Amniotic epithelial cell (primary cell): ENCODE data around the gene IFT57.

Experiments used
- DNase-seq: peaks from one replicate; pipeline ENCODE4 v3.0.0-alpha.2; 2010; ENCODE audit warnings: low read depth

Gene IFT57

DNA sequence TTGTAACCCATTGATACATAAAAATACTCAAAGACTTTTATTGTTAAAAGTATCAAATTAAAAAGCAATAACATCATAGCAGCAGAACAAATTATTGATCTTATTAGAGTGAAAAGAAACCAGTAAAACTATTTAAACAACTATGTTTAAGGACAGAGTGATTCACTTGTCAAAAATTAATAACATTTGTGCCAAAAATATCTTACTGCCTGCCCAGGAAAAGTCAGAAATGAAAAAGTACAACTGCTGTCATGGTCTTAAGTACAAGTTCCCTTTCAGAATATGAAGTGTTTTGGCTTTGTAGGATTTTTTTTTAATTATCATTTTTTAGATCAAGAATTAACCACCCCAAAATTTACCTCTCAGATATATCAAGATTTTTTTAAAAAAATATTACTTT, 3.4 kb downstream of the IFT57 start:
- DNase-seq, result peak; percentile 15

DNA sequence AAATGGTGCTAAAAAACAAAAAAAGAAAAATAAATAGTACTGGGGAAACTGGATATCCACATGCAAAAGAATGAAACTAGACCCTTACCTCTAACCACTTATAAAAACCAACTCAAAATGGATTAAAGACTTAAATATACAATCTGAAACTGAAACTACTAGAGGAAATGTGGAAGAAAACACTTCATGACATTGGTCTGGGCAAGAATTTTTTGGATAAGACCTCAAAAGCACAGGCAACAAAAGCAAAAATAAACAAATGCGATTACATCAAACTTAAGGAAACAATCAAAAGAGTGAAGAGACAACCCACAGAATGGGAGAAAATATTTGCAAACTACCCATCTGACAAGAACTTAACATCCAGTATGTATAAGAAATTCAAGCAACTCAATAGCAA, 6.4 kb downstream of the IFT57 start:
- no peak for DNase-seq

GRCh38 chr3:108209579-108209978, 12.6 kb downstream of the IFT57 start:
- no peak for DNase-seq

- no peak for DNase-seq
These were observed 13.4 kb downstream of the IFT57 start for GRCh38 chr3:108208831-108209230.

DNA sequence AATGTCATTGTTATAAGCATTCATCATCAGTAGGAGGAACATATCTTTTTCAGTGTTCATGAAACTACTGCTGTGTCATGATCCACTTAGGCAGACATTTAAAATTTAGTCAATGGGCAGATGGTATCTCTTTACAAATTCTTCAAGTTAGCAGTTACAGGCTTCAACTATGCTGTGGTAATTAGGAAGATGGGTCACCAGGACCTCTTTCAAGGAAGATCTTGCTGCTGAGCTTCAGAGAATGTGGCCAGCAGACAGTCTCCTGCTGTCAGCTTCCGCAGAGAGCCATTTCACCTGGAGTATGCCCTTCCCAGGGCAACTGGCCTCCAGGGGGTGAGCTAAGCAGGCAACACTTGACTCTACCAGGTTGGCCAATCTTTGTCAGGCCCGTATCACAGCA, 19.4 kb downstream of the IFT57 start:
- DNase-seq, result peak; percentile 15

DNA sequence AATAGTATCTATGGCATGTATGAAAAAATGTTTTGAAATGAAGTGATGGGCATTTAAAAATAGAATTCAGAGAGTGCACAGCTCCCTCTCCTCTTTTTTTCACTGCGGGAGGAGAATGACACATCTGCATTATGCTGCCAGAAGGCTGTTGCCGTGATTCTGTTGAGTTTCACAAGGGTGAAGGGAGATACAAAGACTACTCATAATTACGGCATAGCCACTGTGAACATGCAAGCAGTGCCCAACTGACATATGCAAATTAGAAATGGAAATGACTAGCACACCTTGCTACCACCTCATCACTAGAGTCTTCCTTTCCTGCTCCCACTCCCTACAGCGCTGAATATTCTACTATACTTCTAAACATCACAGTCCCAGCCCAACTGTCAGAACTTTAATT, 20.1 kb downstream of the IFT57 start:
- peak; percentile 59 for DNase-seq

- DNase-seq, result no peak
These were observed 21.0 kb downstream of the IFT57 start for GRCh38 chr3:108201258-108201657.

DNA sequence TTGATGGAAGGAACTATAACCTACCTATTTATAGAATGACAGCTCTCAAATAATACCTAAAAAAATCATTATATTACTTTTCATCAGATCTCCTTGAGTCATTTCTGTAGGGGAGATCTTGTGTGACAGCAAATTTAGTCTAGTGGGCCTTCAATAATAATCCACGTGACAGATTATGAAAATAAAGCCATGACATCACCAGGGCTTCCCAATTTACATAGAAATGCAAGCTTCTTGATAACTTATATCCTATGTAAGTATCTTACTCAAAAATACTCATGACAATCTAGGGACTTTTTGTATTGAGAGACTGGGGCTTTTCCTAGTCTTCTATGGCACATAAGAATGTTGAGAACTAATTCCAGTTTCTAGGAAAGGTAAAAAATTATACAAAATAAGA, 21.6 kb downstream of the IFT57 start:
- no peak for DNase-seq

GRCh38 chr3:108200024-108200423, 22.2 kb downstream of the IFT57 start:
- no peak for DNase-seq

DNA sequence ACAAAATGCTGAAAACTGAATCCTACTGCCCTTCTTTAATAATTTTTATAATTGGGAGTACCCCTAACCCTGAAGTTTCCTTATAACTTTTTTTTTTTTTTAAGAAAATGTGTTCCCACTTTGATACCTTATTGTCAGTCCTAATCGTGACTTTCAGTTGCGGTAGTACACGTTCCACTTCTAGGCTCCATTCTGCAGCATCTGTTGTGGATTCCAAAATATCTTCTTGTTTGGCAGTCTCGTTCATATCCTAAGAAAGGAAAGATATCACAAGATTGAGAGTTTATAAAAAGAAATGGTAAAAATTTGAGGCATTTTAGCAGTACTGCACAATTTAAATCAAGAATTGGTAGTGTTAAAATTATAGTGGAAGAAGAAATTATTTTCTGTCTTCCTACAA, 30.8 kb downstream of the IFT57 start:
- DNase-seq, result no peak

GRCh38 chr3:108190346-108190745, 31.9 kb downstream of the IFT57 start:
- no peak for DNase-seq

- no peak for DNase-seq
These were observed 32.8 kb downstream of the IFT57 start for GRCh38 chr3:108189440-108189839.

DNA sequence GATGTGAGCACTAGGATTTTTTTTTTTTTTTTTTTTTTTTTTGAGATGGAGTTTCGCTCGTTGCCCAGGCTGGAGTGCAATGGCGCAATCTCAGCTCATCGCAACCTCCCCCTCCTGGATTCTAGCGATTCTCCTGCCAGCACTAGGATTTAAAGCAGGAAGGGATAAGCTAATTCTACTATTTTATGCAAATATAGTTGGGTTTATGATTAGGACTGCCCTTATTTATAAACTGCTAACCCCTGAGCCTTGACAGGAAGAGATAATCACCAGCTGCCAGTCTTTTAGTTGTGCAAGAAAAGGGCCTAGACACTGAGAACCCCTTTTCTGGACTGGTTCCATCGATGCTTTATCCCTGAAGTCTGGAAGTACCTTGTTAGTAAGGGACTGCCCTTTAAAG, 36.7 kb downstream of the IFT57 start:
- no peak for DNase-seq

GRCh38 chr3:108184824-108185223, 37.4 kb downstream of the IFT57 start:
- no peak for DNase-seq

GRCh38 chr3:108183971-108184370, 38.3 kb downstream of the IFT57 start:
- DNase-seq, result no peak

DNA sequence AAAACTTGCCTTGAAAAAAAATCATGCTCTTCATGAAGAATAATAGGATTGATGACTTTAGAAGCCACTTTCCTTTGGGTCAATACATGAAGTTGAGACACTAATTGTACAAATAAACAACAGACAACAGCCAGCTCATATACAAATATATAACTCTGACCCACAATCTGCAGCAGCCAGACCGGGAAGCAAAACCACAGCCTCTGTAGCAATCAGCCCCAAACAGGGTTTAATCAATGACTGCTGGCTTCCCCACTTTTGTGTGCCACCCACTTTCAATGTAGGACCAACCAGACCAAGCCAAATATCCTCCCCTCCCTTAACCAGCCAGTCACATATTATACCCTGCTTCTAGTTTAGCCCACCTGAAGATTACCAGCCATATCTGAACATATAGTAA, 39.0 kb downstream of the IFT57 start:
- DNase-seq, result peak; percentile 14

DNA sequence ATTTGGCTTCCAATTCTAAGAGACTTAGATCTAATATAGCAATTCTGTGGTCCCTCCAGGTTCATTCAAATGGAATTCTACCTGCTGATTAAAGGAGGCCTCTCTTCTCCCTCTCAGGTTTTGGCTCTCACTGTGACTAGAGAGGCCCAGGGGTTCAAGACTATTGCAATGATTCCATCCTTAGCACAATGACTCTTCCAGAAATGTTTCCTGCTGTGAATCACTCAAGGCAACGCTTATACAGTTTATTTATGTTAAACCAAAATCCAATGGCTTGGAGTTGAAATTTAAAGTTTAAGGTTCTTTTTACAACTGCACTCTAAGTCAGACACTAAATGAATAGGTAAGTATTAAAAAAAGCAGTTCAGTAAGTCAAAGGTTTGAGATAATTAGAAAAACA, 39.9 kb downstream of the IFT57 start:
- no peak for DNase-seq

DNA sequence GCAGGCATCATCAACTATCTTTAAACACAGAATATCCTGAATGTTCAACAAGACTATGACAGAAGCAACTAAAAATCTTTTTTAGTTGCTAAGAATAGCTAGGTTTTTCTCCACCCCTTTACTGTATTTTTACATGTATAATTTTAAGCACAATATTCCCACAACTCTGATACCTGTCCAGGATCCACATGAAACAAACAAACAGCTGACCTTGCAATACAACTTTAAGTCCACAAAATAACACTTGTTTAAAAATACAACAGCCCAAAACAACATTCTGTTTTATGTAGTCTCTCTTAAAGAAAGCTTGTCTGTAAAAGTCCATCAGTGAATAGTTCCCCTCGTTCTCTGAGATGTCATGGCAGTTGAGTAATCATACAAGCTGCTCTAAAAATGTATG, 41.1 kb downstream of the IFT57 start:
- DNase-seq, result no peak

DNA sequence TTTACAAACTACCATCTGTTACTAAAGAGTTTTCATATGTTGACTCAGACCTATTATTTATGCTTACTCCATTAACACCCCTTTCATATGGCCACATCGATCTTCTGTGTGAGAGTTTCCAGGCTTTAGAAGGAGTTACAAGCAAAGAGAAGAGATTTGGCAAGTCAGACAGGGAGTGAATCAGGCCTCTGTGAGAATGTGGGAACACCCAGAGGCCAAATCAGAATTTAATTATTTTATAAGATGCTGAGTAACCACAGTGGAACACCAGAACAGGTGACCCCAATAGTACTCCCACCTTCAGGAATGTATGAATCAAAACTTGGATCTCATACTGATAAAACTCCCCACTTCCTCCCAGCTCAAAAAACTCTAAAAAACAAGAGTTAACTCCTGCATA, 42.0 kb downstream of the IFT57 start:
- peak; percentile 78 for DNase-seq

DNA sequence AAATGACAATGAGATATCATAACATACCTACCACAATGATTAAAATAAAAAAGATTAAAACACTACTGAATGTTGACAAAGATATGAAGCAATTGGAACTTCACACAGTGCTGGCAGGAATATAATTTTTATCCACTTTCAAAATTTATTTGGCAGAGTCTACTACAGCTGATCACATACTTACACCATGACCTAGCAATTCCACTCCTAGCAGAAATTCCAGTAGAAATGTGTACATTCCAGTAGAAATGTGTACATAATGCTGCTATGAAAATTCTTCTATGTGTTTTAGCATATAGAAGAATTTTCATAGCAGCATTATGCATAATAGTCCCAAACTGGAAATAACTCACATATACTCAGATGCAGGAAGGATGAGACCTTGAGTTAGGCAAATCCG, 43.5 kb downstream of the IFT57 start:
- DNase-seq, result peak; percentile 29

GRCh38 chr3:108177536-108177935, 44.7 kb downstream of the IFT57 start:
- DNase-seq, result no peak

DNA sequence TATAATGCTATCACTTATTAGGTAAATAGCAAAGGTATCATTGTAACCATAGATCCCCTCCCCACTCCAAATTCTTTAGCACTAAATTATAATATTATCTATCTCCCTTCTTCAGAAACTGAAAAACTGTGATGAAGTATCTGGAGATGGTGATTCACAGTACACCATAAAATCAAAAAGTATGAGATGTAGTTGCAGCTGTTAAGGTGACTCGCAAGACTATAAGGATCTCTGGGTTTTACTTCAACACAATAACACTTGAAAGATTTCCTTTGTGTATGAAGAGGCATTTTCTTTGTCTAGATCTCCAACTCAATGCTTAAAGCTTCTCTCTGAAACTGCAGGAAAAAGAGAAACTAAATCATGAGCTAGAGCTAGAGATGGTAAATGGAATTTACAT, 46.9 kb downstream of the IFT57 start:
- DNase-seq, result peak; percentile 22

DNA sequence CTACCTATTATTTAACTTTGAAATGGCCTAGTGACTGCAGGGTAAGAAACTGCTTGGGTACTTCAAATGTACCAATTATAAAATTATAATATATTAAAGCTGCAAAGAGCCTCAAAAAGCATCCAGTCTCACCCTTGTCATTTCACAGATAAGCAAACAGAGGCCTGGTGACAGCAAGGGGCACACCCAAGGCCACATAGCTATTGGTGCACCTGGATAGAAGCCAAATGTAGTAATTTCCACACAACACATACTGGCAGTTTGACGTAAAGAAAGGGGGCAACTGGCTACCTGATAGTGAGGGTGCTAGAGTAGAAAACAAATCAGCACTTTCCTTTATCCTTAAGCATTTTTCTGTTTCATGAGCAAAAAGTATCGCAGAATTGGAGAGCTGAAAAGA, 51.1 kb downstream of the IFT57 start:
- DNase-seq, result no peak

GRCh38 chr3:108164391-108164790, 57.8 kb downstream of the IFT57 start:
- DNase-seq, result no peak

GRCh38 chr3:108159865-108160264, 62.4 kb downstream of the IFT57 start:
- DNase-seq, result peak; percentile 57
